ENCODE data around the gene GTSE1.
A peak's percentile ranks its signal among the peaks of the same experiment; 100 is the strongest.

The GTSE1 gene

DNA sequence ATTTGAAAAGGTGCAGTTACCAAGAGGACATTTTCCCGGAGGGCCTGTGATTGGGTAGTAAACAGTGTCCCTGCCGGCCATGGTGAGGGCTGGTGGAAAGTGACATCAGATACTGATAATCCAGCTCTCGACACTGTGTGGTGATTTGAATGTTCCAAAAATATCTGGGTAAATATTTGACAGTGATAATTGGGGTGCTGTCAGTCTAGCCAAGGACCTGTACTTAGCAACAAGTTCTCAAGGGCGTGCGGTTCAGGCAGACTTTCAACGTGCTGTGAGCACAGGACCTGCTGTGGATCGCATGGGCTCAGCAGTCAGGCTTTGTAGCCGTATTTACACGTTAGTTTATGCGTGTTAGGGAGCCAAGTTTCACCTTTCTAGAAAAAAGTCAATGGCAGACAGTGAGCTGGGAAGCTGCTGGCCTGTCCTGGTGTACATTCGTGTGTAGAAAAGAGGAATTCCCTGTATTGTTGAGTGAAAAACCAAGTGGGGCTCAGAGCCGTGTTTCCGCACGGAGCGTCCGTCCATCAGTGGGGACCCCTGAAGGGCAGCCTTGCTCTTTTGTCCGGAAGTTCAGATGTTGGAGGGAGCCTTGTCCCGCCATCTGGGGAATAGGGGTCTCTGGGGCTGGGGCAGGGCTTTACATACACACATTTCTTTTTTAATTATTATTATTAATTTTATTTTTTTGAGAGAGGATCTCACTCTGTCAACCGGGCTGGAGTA lies 50.2 kb downstream of the GTSE1 start:
- no peak for DNase-seq
- in situ Hi-C loops (cut with MboI; ENCODE audit: low pct_unique_long_range_greater_than_20kb, low sequenced_read_pairs) = no loop called here

GRCh38 chr22:46347646-46348045 lies 51.0 kb downstream of the GTSE1 start:
- no peak for DNase-seq
- in situ Hi-C loops (cut with MboI; ENCODE audit: low pct_unique_long_range_greater_than_20kb, low sequenced_read_pairs) = no loop called here

- in situ Hi-C loops (cut with MboI; ENCODE audit: low pct_unique_long_range_greater_than_20kb, low sequenced_read_pairs) = no loop called here
- no peak for DNase-seq
Observed at GRCh38 chr22:46348099-46348695, 51.5 kb downstream of the GTSE1 start.

- in situ Hi-C loops (cut with MboI; ENCODE audit: low pct_unique_long_range_greater_than_20kb, low sequenced_read_pairs) = no loop called here
- no peak for DNase-seq
Observed at GRCh38 chr22:46349238-46349637, 52.6 kb downstream of the GTSE1 start.

- in situ Hi-C loops (cut with MboI; ENCODE audit: low pct_unique_long_range_greater_than_20kb, low sequenced_read_pairs) = loop anchor here (10.0 kb wide), 1 partner anchor 185 kb away; the partner anchor contains the start of gene CELSR1
Observed at GRCh38 chr22:46349681-46350080, 53.0 kb downstream of the GTSE1 start.

GRCh38 chr22:46350121-46350520 lies 53.5 kb downstream of the GTSE1 start:
- in situ Hi-C loops (cut with MboI; ENCODE audit: low pct_unique_long_range_greater_than_20kb, low sequenced_read_pairs) = loop anchor here (10.0 kb wide), 1 partner anchor 185 kb away; the partner anchor contains the start of gene CELSR1
- no peak for DNase-seq

More at GRCh38 chr22:46349681-46350080, 53.0 kb downstream of the GTSE1 start:
- DNase-seq = no peak

- no peak for DNase-seq
- in situ Hi-C loops (cut with MboI; ENCODE audit: low pct_unique_long_range_greater_than_20kb, low sequenced_read_pairs) = loop anchor here (10.0 kb wide), 1 partner anchor 184 kb away; the partner anchor contains the start of gene CELSR1
Observed at GRCh38 chr22:46350646-46351045, 54.0 kb downstream of the GTSE1 start.

GRCh38 chr22:46351131-46351735 lies 54.6 kb downstream of the GTSE1 start:
- no peak for DNase-seq
- in situ Hi-C loops (cut with MboI; ENCODE audit: low pct_unique_long_range_greater_than_20kb, low sequenced_read_pairs) = loop anchor here (10.0 kb wide), 1 partner anchor 184 kb away; the partner anchor contains the start of gene CELSR1

DNA sequence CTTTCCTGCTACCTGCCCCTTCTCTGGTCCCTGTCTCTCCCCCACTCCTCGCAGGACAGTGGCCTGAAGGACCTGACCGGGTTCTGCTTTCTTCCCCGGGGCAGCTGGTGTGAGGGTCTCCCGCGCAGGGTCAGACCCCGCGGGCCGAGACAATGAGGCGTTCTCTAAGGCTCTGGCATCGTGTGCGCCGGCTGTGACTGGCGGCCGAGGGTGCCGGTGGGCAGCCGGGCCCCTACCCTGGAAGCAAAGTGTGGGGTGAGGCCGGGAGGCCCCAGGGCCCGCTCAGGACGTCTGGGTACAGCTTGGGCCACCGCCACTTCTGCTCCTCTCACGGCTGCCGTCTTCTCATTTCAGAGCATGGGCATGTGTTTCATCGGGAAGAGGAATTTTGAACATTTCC lies 55.1 kb downstream of the GTSE1 start:
- in situ Hi-C loops (cut with MboI; ENCODE audit: low pct_unique_long_range_greater_than_20kb, low sequenced_read_pairs) = loop anchor here (10.0 kb wide), 1 partner anchor 183 kb away; the partner anchor contains the start of gene CELSR1
- no peak for DNase-seq

DNA sequence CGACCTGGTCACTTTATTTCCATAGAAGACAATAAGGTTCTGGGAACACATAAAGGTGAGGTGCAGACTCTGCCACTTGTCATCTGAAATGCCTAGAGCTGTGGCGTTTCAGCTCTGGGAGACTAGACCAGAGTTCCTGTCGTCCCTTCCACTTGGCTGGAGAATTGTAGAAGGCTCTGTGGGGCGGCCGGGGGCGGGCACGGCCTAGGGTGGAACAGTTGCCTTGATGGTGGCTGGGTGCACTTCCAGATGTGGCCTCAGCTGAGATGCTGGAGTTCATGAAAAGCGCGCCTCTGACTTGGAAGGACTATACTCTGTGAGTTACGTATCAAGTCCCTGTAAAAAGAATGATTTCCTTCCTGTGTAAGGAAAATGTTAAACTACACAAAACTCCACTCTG lies 55.6 kb downstream of the GTSE1 start:
- DNase-seq = no peak
- in situ Hi-C loops (cut with MboI; ENCODE audit: low pct_unique_long_range_greater_than_20kb, low sequenced_read_pairs) = loop anchor here (10.0 kb wide), 1 partner anchor 183 kb away; the partner anchor contains the start of gene CELSR1

GRCh38 chr22:46352691-46353386 lies 56.2 kb downstream of the GTSE1 start:
- in situ Hi-C loops (cut with MboI; ENCODE audit: low pct_unique_long_range_greater_than_20kb, low sequenced_read_pairs) = loop anchor here (10.0 kb wide), 1 partner anchor 182 kb away; the partner anchor contains the start of gene CELSR1
- no peak for DNase-seq

DNA sequence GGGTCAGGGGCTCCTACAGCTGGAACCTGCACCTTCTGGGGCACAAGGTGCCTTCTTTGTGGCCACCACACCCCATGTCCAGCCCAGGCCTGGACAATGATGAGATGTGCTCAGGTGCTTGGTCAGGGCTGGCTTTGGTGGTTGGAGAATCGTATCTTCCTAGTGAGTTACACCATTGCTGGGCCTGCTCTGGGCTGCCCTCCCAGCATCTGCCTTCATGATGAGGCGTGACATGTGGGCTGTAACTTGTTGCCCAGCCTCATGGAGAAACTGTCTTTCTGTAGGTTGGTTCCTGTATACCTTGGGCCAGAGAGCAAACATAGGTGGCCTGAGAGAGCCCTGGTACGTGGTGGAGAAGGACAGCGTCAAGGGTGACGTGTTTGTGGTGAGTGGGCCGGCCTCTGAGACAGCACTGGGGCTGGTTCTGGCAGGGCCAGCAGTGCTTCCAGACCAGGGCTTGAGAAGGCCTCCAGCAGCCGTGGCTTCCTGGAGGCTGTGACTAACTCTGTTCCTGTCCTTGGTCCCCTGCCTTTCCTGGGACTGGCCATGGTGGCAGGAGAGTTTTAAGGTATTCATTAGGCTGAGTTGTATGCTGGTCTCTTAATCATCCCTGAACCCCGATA lies 56.9 kb downstream of the GTSE1 start:
- in situ Hi-C loops (cut with MboI; ENCODE audit: low pct_unique_long_range_greater_than_20kb, low sequenced_read_pairs) = loop anchor here (10.0 kb wide), 1 partner anchor 181 kb away; the partner anchor contains the start of gene CELSR1
- no peak for DNase-seq

DNA sequence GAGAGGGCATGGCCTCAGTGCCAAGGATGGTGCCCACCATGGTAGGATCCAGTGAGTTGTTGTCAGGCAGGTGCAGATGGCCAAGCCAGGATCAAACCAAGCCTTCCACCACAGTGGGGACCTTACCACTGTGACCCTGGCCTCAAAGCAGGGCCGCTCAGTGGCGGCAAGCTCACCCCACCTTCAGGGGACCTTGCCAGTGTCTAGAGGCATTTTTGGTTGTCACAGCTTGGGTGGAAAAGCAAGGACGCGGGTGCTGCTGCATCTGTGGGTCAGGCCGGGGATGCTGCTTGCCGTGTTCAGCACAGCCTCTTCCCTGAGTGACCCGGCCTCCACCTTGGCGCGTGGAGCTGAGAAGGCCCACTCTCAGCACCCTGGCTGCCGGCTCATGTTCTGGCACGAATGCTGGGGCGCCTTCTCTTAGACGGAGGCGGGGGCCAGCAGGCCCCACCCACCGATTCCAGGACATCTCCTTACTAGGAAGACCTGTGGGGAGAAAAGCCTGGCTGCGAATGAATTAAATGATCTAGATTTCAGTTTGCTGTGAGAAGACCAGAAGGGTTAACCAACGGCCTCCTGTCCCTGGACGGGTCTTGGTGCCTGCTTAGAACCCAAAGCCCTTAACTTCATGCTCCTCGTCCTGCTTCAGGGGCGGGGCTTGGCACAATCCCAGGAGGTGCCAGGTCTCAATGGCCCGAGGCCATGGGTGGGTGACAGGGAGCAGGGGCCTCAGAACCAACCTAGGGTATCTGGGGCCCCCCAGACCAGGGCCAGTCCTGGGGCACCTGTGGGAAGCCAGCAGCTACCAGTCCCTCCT lies 57.7 kb downstream of the GTSE1 start:
- in situ Hi-C loops (cut with MboI; ENCODE audit: low pct_unique_long_range_greater_than_20kb, low sequenced_read_pairs) = loop anchor here (10.0 kb wide), 1 partner anchor 180 kb away; the partner anchor contains the start of gene CELSR1
- DNase-seq = no peak

- no peak for DNase-seq
- in situ Hi-C loops (cut with MboI; ENCODE audit: low pct_unique_long_range_greater_than_20kb, low sequenced_read_pairs) = loop anchor here (10.0 kb wide), 1 partner anchor 180 kb away; the partner anchor contains the start of gene CELSR1
Observed at GRCh38 chr22:46354993-46355305, 58.3 kb downstream of the GTSE1 start.

DNA sequence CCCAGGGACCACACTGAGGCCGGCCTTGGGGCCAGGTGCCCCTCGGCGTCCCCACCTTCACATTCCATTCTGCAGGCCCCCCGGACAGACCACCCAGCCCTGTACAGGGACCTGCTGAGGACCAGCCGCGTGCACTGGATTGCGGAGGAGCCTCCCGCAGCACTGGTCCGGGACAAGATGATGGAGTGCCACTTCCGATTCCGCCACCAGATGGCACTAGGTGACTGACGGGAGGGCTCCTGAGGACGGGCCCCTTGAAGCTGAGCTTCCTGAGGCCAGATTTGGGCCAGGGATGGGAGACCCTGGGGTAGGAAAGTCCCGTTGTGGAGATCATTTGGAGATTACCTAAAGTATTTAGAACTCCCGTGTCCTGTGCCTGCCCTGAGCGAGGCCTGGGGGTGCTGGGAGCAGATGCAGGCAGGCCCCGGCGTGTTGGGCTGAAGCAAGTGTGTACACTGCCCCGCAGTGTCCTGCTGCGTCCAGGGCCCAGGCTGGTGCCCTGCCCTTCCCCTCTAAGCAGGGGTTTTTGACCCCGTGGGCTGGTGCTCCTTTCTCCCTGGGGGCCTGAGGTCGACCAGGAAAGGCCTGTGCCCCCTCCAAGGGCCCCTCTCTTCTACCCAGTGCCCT lies 58.8 kb downstream of the GTSE1 start:
- DNase-seq = peak; percentile 59
- in situ Hi-C loops (cut with MboI; ENCODE audit: low pct_unique_long_range_greater_than_20kb, low sequenced_read_pairs) = loop anchor here (10.0 kb wide), 1 partner anchor 179 kb away; the partner anchor contains the start of gene CELSR1

- in situ Hi-C loops (cut with MboI; ENCODE audit: low pct_unique_long_range_greater_than_20kb, low sequenced_read_pairs) = loop anchor here (10.0 kb wide), 1 partner anchor 179 kb away; the partner anchor contains the start of gene CELSR1
- DNase-seq = no peak
Observed at GRCh38 chr22:46355996-46356471, 59.4 kb downstream of the GTSE1 start.

All from KBM-7 (cell line).